NCI-H2029 treated with DMSO at 0.1 percent for 48 hours (cell line): ENCODE data around the gene SNPH.
"Not testable (repeated sequence)": the region's sequence is repeated elsewhere in the genome, so short reads cannot be mapped to it uniquely, and the experiment has no call there.

Source experiments
- DNase-seq: peaks from one replicate; lab custom pipeline; 2025; lab: John Stamatoyannopoulos, UW

The SNPH gene

GRCh38 chr20:1338801-1339200 lies 72.7 kb downstream of the SNPH start:
- no peak for DNase-seq

DNA sequence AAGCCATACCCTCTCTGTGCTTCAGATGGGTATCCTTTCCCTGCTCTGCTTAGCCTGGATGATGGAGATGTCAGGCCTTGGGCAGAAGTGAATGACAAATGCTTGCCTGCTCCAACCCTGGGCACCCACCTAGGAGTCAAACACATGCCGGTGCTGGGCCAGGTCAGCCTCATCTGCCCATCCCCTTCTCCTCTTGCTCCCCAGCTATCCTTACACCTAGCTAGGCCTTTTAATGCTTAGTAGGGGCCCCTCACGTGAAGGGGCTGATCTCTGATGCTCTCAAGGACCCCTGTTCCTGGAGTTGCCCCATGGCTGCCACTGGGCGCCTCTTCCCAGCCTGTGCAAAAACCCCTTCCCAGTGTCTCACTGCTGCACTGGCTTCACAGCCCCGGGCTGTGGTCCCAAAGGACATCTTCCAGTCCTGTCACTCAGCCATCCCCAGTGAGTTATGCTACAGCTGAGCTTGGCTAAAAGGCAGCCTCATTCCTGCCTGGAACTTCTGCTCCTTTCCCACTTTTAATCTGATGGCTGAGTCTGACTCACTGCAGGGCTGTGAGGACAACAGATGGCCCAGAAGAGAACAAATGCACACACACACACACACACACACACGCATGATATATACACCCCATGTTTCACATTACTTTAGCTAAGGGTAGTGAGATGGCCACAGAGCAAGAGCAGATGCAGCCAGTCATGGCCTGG lies 75.6 kb downstream of the SNPH start:
- no peak for DNase-seq

DNA sequence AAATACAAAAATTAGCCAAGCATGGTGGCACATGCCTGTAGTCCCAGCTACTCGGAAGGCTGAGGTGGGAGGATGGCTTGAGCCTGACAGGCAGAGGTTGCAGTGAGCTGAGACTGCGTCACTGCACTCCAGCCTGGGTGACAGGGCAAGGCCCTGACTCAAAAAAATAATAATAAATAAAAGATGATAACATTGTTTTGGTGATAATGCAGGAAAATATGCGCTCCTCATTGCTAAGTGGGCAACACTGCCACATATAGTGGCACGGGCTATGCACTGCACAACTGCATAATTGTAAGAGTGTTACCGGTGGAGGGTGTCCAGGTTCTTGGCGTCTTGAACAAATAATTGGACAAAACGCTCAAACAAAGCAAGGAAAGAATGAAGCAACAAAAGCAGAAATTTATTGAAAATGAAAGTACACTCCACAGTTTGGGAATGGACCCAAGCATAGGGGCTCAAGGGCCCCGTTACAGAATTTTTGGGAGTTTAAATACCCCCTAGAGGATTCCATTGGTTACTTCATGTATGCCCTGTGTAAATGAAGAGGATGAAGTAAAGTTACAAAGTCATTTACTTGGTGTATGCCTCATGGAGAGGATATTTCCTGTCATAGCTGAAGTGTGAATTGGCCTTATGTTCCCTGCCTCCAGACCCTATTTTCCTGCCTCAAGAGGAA lies 77.5 kb downstream of the SNPH start:
- DNase-seq, result not testable (repeated sequence)

DNA sequence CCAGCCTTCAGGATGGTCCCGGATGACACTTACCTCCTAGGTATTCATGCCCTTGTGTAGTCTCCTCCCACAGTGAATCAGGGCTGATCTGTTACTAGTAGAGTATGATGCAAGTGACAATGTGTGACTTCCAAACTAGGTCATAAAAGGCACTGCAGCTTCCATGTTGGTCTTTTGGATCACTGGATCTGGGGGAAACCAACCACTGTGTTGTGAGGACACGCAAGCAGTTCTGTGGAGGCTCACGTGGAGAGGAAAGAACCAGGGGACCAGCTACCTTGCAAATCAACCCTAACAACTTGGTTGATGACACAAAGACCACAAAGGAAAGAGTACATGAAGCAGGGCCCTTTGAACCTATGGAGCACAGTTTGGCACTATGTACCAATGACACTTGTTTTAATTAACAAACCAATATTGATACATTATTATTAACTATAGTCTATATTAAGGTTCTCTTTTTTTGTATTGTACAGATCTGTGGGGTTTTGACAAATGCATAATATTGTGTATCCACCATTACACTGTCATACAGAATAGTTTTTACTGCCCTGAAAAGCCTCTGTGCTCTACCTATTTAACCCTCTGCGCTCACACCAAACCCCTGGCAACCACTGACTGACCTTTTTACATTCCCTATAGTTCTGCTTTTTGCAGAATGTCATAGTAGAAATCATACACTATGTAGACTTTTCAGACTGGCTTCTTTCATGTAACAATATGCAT lies 79.1 kb downstream of the SNPH start:
- DNase-seq, result no peak

DNA sequence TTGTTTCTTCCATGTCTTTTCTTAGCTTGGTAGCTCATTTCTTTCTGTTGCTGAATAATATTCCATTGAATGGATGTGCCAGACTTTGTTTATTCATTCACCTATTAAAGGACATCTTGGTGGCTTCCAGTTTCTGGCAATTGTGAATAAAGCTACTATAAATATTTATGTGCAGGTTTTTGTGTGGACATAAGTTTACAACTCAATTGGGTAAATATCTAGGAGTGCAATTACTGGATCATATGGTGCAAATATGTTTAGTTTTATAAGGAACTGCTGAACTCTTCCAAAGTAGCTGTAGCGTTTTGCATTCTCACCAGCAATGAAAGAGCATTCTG lies 79.6 kb downstream of the SNPH start:
- DNase-seq, result no peak

- no peak for DNase-seq
Measured at GRCh38 chr20:1346315-1346969, 80.3 kb downstream of the SNPH start.

DNA sequence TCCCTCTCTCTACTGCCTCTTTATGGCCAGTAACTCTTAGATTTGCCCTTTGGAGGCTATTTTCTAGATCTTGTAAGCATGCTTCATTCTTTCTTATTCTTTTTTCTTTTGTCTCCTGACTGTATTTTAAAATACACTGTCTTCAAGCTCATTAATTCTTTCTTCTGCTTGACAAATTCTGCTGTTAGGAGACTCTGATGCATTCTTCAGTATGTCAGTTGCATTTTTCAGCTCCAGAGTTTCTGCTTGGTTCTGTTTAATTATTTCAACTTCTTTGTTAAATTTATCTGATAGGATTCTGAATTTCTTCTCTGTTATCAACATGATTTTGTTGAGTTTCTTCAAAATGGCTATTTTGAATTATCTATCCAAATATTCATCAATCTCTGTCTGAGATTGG lies 87.9 kb downstream of the SNPH start:
- no peak for DNase-seq

GRCh38 chr20:1357921-1358671 lies 92.0 kb downstream of the SNPH start:
- DNase-seq, result no peak
